Stimulated activated naive CD8-positive, alpha-beta T cell treated with anti-CD3 and anti-CD28 coated beads, Interleukin-15, Interleukin-2, amounts not matched to agents 100 ng/mL and 50 ng/mL, for 24 hours (primary cell): ENCODE results near the gene SEMA5A.

ENCODE experiments used
- H3K27ac Mint-ChIP-seq: one replicate; pipeline ENCODE4 v1.8.0; 2021; ENCODE audit warnings: mild to moderate bottlenecking, mixed read lengths
- H3K27me3 Mint-ChIP-seq: one replicate; pipeline ENCODE4 v1.8.0; 2021; ENCODE audit warnings: mixed read lengths
- H3K36me3 Mint-ChIP-seq: one replicate; pipeline ENCODE4 v1.8.0; 2021; ENCODE audit warnings: low read depth, mixed read lengths
- H3K4me1 Mint-ChIP-seq: one replicate; pipeline ENCODE4 v1.8.0; 2021; ENCODE audit warnings: low read depth, mixed read lengths
- H3K4me3 Mint-ChIP-seq: one replicate; pipeline ENCODE4 v1.8.0; 2021; ENCODE audit warnings: mild to moderate bottlenecking, mixed read lengths
- H3K9me3 Mint-ChIP-seq: one replicate; pipeline ENCODE4 v1.8.0; 2021; ENCODE audit warnings: mixed read lengths

Gene SEMA5A

GRCh38 chr5:9226016-9226536 is 319.8 kb downstream of the SEMA5A start:
- Mint-ChIP-seq H3K36me3 (no peaks in the 10 kb centered on the region), H3K27me3 (no peaks in the 10 kb centered on the region), H3K4me3 (no peak overlapping the region), H3K9me3 (peaks cover 5% of the 10 kb centered on the region), H3K27ac (no peak overlapping the region), H3K4me1 (no peaks in the 10 kb centered on the region)

- Mint-ChIP-seq H3K9me3 (no peaks in the 10 kb centered on the region), H3K27me3 (no peaks in the 10 kb centered on the region), H3K4me3 (no peak overlapping the region), H3K27ac (no peak overlapping the region), H3K36me3 (no peaks in the 10 kb centered on the region), H3K4me1 (no peaks in the 10 kb centered on the region)
Measured at GRCh38 chr5:9222054-9222976, 323.6 kb downstream of the SEMA5A start.

DNA sequence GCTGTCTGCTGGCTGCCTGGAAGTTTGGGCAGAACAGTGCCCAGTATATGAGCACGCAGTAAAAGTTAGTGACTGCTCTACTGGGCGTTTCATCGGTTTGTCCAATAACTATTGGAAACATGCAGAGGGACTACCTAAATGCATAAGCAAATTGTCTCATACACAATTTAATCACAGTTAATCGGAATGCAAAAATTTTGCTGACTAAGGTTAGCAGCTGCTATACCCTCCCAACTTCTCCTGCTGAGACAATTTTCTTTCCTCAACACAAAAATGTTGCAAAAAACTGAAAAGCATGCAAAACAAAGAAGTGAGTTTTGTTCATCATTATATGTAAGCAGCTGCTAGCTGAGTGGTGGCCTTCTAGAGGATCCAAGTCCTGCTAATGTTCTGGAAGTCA is 327.5 kb downstream of the SEMA5A start:
- Mint-ChIP-seq H3K4me1 (no peaks in the 10 kb centered on the region), H3K36me3 (no peaks in the 10 kb centered on the region), H3K27me3 (no peaks in the 10 kb centered on the region), H3K9me3 (no peaks in the 10 kb centered on the region), H3K4me3 (no peak overlapping the region), H3K27ac (no peak overlapping the region)

GRCh38 chr5:9212605-9213004 is 333.3 kb downstream of the SEMA5A start:
- H3K9me3 Mint-ChIP-seq: no peaks in the 10 kb centered on the region
- no peaks in the 10 kb centered on the region for H3K36me3 Mint-ChIP-seq
- no peaks in the 10 kb centered on the region for H3K4me1 Mint-ChIP-seq
- H3K27ac Mint-ChIP-seq: no peak overlapping the region
- no peak overlapping the region for H3K4me3 Mint-ChIP-seq
- H3K27me3 Mint-ChIP-seq: no peaks in the 10 kb centered on the region

- no peaks in the 10 kb centered on the region for H3K36me3 Mint-ChIP-seq
- H3K4me1 Mint-ChIP-seq: no peaks in the 10 kb centered on the region
- H3K27me3 Mint-ChIP-seq: no peaks in the 10 kb centered on the region
- no peaks in the 10 kb centered on the region for H3K9me3 Mint-ChIP-seq
- H3K27ac Mint-ChIP-seq: no peak overlapping the region
- H3K4me3 Mint-ChIP-seq: no peak overlapping the region
Measured at GRCh38 chr5:9209846-9210492, 335.9 kb downstream of the SEMA5A start.

- Mint-ChIP-seq H3K4me3 (no peak overlapping the region), H3K27me3 (no peaks in the 10 kb centered on the region), H3K4me1 (no peaks in the 10 kb centered on the region), H3K27ac (no peak overlapping the region), H3K36me3 (no peaks in the 10 kb centered on the region), H3K9me3 (no peaks in the 10 kb centered on the region)
Measured at GRCh38 chr5:9207817-9208418, 338.0 kb downstream of the SEMA5A start.

DNA sequence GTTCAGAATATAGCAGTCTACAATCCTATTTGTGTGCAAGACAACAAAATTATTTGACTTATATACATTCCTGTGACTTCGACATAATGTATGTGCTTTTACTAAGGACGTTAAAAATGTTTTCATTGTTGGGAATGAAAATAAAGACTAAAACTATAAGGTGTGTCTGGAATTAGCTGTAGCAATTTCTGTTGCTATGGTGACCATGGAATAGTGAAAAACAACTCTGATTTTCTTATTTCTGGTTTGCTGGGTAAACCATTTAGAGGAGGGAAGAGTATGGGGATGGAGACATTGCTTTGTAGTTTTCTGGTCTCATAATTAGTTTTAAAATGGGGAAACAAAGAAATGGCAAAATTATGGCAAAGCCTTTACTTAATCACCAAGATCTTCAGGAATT is 343.2 kb downstream of the SEMA5A start:
- Mint-ChIP-seq H3K36me3 (no peaks in the 10 kb centered on the region), H3K4me1 (no peaks in the 10 kb centered on the region), H3K27ac (no peak overlapping the region), H3K4me3 (no peak overlapping the region), H3K9me3 (no peaks in the 10 kb centered on the region), H3K27me3 (no peaks in the 10 kb centered on the region)

- Mint-ChIP-seq H3K27me3 (no peaks in the 10 kb centered on the region), H3K4me3 (no peak overlapping the region), H3K36me3 (no peaks in the 10 kb centered on the region), H3K4me1 (no peaks in the 10 kb centered on the region), H3K27ac (no peak overlapping the region), H3K9me3 (no peaks in the 10 kb centered on the region)
Measured at GRCh38 chr5:9201761-9202160, 344.1 kb downstream of the SEMA5A start.

DNA sequence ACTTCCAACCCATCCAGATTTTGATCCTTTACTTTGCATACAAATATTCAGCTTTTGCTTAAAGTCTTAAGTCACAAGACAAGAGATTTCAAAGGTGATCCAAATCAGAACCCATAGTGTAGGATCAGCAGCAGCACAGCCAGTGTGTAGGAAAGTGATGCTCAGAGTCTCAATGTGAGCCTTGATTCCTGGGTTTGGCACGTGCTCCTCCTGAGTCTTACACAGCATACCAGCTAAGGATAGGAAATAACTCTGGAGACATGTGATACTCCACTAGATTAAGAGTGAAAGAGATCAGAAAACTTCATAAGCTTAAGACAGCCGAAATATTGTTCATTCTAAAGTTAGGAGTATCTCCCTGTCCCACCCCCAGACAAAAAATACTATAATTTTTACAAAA is 344.9 kb downstream of the SEMA5A start:
- no peak overlapping the region for H3K27ac Mint-ChIP-seq
- no peaks in the 10 kb centered on the region for H3K36me3 Mint-ChIP-seq
- no peak overlapping the region for H3K4me3 Mint-ChIP-seq
- no peaks in the 10 kb centered on the region for H3K4me1 Mint-ChIP-seq
- H3K9me3 Mint-ChIP-seq: no peaks in the 10 kb centered on the region
- no peaks in the 10 kb centered on the region for H3K27me3 Mint-ChIP-seq

DNA sequence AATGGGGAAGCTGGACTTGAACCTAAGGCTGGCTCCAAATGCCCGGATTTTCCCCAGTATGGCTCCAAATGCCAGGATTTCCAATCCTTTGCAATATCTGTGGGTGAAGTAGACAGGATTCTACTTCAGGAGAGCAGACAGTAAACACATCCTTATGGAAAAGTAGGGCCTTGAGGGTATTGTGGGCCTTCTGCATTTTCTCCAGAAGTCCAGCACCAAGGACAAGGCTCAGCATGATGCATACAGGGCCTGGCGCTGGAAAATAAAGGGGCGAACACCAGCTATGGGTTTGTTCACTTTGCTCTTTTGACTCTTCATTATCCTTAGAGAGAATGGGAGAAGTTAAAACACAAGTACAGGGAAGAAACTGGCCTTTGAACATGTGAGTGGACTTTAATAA is 347.5 kb downstream of the SEMA5A start:
- Mint-ChIP-seq H3K4me3 (no peak overlapping the region), H3K36me3 (no peaks in the 10 kb centered on the region), H3K27ac (no peak overlapping the region)

DNA sequence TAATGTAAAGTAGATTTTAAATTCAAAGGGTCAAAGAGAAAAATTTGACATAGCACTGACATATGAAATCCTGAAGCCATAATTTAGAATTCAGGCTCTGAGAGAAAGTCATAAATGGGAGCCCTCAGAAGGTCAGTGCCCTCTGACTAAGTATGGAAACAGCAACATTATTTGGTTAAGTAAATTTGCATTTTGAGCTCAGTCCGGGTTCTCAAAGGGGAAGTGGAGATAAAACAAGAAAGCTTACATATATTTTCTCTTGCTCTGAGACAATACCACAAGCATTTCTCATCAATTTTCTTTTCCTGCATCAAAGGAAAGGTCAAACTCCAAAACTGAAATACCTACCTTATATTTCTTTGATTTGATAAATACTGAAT is 348.0 kb downstream of the SEMA5A start:
- no peaks in the 10 kb centered on the region for H3K4me1 Mint-ChIP-seq
- H3K9me3 Mint-ChIP-seq: no peaks in the 10 kb centered on the region
- no peaks in the 10 kb centered on the region for H3K36me3 Mint-ChIP-seq
- H3K4me3 Mint-ChIP-seq: no peak overlapping the region
- no peak overlapping the region for H3K27ac Mint-ChIP-seq
- H3K27me3 Mint-ChIP-seq: no peaks in the 10 kb centered on the region

More for the DNA sequence above, 347.5 kb downstream of the SEMA5A start:
- no peaks in the 10 kb centered on the region for H3K9me3 Mint-ChIP-seq
- H3K27me3 Mint-ChIP-seq: no peaks in the 10 kb centered on the region
- no peaks in the 10 kb centered on the region for H3K4me1 Mint-ChIP-seq

- H3K27me3 Mint-ChIP-seq: no peaks in the 10 kb centered on the region
- no peak overlapping the region for H3K27ac Mint-ChIP-seq
- no peak overlapping the region for H3K4me3 Mint-ChIP-seq
- no peaks in the 10 kb centered on the region for H3K9me3 Mint-ChIP-seq
- H3K4me1 Mint-ChIP-seq: no peaks in the 10 kb centered on the region
- no peaks in the 10 kb centered on the region for H3K36me3 Mint-ChIP-seq
Measured at GRCh38 chr5:9196403-9197227, 349.3 kb downstream of the SEMA5A start.

- H3K36me3 Mint-ChIP-seq: no peaks in the 10 kb centered on the region
- H3K27ac Mint-ChIP-seq: no peak overlapping the region
Measured at GRCh38 chr5:9194509-9194908, 351.4 kb downstream of the SEMA5A start.

GRCh38 chr5:9192266-9192665 is 353.6 kb downstream of the SEMA5A start:
- H3K4me3 Mint-ChIP-seq: no peak overlapping the region
- H3K27ac Mint-ChIP-seq: no peak overlapping the region
- H3K36me3 Mint-ChIP-seq: no peaks in the 10 kb centered on the region
- no peaks in the 10 kb centered on the region for H3K27me3 Mint-ChIP-seq
- peaks cover 9% of the 10 kb centered on the region for H3K9me3 Mint-ChIP-seq
- H3K4me1 Mint-ChIP-seq: no peaks in the 10 kb centered on the region

More at GRCh38 chr5:9194509-9194908, 351.4 kb downstream of the SEMA5A start:
- H3K27me3 Mint-ChIP-seq: no peaks in the 10 kb centered on the region
- H3K4me3 Mint-ChIP-seq: no peak overlapping the region
- H3K4me1 Mint-ChIP-seq: no peaks in the 10 kb centered on the region
- H3K9me3 Mint-ChIP-seq: no peaks in the 10 kb centered on the region
